ENCODE results near the gene KCTD2. TPM values are rescaled to one million over a fixed set of nuclear protein-coding genes. Genes with fewer than 3 reads are reported as not detected.

The KCTD2 gene
- total and polyA plus RNA-seq, 2 of the 13 experiments (the other 11 are each of a cell fraction or from before 2014, with no cell fraction given): 28.3 to 32.6 TPM

GRCh38 chr17:75010683-75011400 lies 36.2 kb upstream of the KCTD2 start (continued):
- TF ChIP-seq ZNF770 (CRISPR knock-in tag; IDR thresholded peaks at IDR 0.05): no peak
- TF ChIP-seq SP140L (CRISPR knock-in tag; IDR thresholded peaks at IDR 0.05; ENCODE audit: borderline replicate concordance): no peak
- TF ChIP-seq ZNF253 (CRISPR knock-in tag; IDR thresholded peaks at IDR 0.05; ENCODE audit: borderline replicate concordance): no peak

DNA sequence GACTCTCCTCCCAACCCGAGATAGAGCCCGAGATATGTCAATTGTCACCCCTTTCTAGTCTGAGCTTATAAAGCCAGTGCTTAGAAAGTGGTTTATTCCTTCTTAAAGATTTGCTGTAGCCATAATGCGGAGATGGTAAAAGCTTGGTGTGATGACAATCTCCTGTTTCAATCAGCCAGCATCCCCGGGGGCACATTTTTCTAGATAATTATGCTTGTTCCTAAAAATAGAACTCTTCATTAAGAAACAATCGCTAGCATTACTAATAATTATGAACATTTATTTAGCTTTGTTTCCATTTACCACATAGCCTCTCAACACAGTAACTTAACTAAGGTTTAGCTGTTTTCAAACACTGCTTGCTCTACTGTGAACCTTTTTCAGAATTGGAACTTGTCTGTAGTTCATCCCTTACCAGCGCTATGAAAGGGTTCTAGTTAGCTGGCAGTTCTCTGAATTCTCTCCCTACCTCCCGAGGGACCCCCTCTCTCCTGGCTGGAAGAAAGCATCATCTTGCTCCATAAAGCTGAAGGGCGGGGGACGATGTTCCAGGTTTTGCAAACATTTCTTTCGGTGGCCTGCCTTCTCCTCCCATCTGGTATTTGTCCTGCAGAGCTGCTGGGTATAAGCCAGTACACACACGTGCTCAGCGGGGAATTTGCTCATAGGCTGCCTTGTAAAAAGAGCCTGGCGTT lies 35.5 kb upstream of the KCTD2 start:
- H3K4me2 ChIP-seq (ENCODE audit: low read depth, low read length): peak overlapping the region; percentile 94
- peak; percentile 61 for ATAC-seq
- H4K20me1 ChIP-seq (ENCODE audit: insufficient read depth, low read length): no peaks in the 10 kb centered on the region
- peaks cover under 1 to 4% of the 10 kb centered on the region in 2 experiments; a peak in 1 of 5 replicates for H3K36me3 ChIP-seq (replicated peaks in 1 of 2; ENCODE audit: control insufficient read depth in 1 of 2, insufficient read depth in 2 of 2, low read length in 2 of 2)
- peak; percentile 86 for FAIRE-seq
- H3K9me3 ChIP-seq (ENCODE audit: low read length): no peaks in the 10 kb centered on the region
- 31% methylated on average over 13 of the region's 13 CpGs for whole genome bisulfite sequencing (ENCODE audit: low lambda C conversion rate)
- CTCF ChIA-PET (ENCODE audit: low intra/inter-chr PET ratio, low total read pairs): interaction anchor here (0.8 to 2.0 kb wide), 2 partner anchors 50 to 51 kb away, joined by 3 to 8 read pairs; no protein-coding TSS in a partner anchor
- peak; percentile 74 for DNase-seq (ENCODE audit: low spot score)
- peak overlapping the region; percentile 85 for H3K27ac ChIP-seq (ENCODE audit: extremely low read length, insufficient read depth, low read length)
- peak overlapping the region; percentile 48 for H2AFZ ChIP-seq (ENCODE audit: low read length)
- peaks cover 14% of the 10 kb centered on the region for H3K79me2 ChIP-seq (ENCODE audit: insufficient read depth, low read length)
- peak overlapping the region; percentile 90 for H3K9ac ChIP-seq (ENCODE audit: insufficient read depth, low read depth, low read length)
- POLR2A ChIA-PET: interaction anchor here (0.7 to 4.3 kb wide), 39 partner anchors 12 to 768 kb away, joined by 3 to 94 read pairs (median 8); partner anchors contain the start of genes ARMC7, ATP5PD, CDR2L and FDXR
- H3K4me3 ChIP-seq (replicated peaks in 1 of 3; ENCODE audit: insufficient read depth in 1 of 3, low read depth in 2 of 3, low read length in 3 of 3): peak overlapping the region; percentile 71 to 96 (median 85)
- in situ Hi-C loops (cut with HindIII; ENCODE audit: extremely low pct_ligation_motif_present, low pct_unique_long_range_greater_than_20kb): no loop called here
- no TSS peak for BruUV-seq (replicated peaks)
- no peaks in the 10 kb centered on the region; a peak in 2 of 5 replicates for H3K27me3 ChIP-seq (ENCODE audit: control insufficient read depth in 1 of 2, insufficient read depth in 2 of 2, low read length in 2 of 2)
- intact Hi-C loops (cut with micrococcal nuclease; ENCODE audit: unreplicated experiment): loop anchor here (1.0 kb wide), 1 partner anchor 22 kb away; no protein-coding TSS in a partner anchor
- H3K4me1 ChIP-seq (ENCODE audit: insufficient read depth, low read length): peaks cover 28% of the 10 kb centered on the region
- TF ChIP-seq, protein P1, sequence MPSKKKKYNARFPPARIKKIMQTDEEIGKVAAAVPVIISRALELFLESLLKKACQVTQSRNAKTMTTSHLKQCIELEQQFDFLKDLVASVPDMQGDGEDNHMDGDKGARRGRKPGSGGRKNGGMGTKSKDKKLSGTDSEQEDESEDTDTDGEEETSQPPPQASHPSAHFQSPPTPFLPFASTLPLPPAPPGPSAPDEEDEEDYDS (CRISPR knock-in tag; IDR thresholded peaks at IDR 0.05): 0 out of 2 replicates have a peak, but pooled peaks have one; percentile 40
- TF ChIP-seq, protein P2, sequence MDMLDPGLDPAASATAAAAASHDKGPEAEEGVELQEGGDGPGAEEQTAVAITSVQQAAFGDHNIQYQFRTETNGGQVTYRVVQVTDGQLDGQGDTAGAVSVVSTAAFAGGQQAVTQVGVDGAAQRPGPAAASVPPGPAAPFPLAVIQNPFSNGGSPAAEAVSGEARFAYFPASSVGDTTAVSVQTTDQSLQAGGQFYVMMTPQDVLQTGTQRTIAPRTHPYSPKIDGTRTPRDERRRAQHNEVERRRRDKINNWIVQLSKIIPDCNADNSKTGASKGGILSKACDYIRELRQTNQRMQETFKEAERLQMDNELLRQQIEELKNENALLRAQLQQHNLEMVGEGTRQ (IDR thresholded peaks at IDR 0.05; ENCODE audit: low read depth, low read length): peak; percentile 44; the same call in 1 of the 2 replicates
- TF ChIP-seq, protein P2 (CRISPR knock-in tag; IDR thresholded peaks at IDR 0.05; ENCODE audit: borderline replicate concordance): 0 out of 2 replicates have a peak, but pooled peaks have one; percentile 23
- TF ChIP-seq FOXK2 (IDR thresholded peaks at IDR 0.05): no peak
- TF ChIP-seq, protein P3, sequence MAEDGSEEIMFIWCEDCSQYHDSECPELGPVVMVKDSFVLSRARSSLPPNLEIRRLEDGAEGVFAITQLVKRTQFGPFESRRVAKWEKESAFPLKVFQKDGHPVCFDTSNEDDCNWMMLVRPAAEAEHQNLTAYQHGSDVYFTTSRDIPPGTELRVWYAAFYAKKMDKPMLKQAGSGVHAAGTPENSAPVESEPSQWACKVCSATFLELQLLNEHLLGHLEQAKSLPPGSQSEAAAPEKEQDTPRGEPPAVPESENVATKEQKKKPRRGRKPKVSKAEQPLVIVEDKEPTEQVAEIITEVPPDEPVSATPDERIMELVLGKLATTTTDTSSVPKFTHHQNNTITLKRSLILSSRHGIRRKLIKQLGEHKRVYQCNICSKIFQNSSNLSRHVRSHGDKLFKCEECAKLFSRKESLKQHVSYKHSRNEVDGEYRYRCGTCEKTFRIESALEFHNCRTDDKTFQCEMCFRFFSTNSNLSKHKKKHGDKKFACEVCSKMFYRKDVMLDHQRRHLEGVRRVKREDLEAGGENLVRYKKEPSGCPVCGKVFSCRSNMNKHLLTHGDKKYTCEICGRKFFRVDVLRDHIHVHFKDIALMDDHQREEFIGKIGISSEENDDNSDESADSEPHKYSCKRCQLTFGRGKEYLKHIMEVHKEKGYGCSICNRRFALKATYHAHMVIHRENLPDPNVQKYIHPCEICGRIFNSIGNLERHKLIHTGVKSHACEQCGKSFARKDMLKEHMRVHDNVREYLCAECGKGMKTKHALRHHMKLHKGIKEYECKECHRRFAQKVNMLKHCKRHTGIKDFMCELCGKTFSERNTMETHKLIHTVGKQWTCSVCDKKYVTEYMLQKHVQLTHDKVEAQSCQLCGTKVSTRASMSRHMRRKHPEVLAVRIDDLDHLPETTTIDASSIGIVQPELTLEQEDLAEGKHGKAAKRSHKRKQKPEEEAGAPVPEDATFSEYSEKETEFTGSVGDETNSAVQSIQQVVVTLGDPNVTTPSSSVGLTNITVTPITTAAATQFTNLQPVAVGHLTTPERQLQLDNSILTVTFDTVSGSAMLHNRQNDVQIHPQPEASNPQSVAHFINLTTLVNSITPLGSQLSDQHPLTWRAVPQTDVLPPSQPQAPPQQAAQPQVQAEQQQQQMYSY (CRISPR knock-in tag; IDR thresholded peaks at IDR 0.05): 0 out of 2 replicates have a peak, but pooled peaks have one; percentile 14
- no peak; the same call in 1 of the 2 replicates for TF ChIP-seq ZNF44 (CRISPR knock-in tag; IDR thresholded peaks at IDR 0.05)
- TF ChIP-seq LBX2 (CRISPR knock-in tag; IDR thresholded peaks at IDR 0.05; ENCODE audit: borderline replicate concordance): 0 out of 2 replicates have a peak, but pooled peaks have one; percentile 0

All from HepG2 (cell line).